BE2C (cell line): ENCODE measurements around the gene DNAI2.

Source experiments
- DNase-seq: peaks from one replicate; pipeline ENCODE4 v3.0.0-alpha.2; 2020
- H3K27me3 ChIP-seq: fragments of 250-450 bp; sonication (Bioruptor Pico); 2 replicates; pipeline ENCODE4 v1.5.1; 2020; ENCODE audit warnings: mild to moderate bottlenecking
- H3K36me3 ChIP-seq: fragments of 250-450 bp; sonication (Bioruptor Pico); 2 replicates; pipeline ENCODE4 v1.5.1; 2020; ENCODE audit warnings: mild to moderate bottlenecking
- H3K4me1 ChIP-seq: fragments of 250-450 bp; sonication (Bioruptor Pico); 2 replicates; pipeline ENCODE4 v1.5.1; 2020
- H3K4me3 ChIP-seq: 2 replicates; pipeline ENCODE4 v1.5.1; 2011; ENCODE audit warnings: low read depth, low read length
- H3K9me3 ChIP-seq: fragments of 250-450 bp; sonication (Bioruptor Pico); 2 replicates; pipeline ENCODE4 v1.5.1; 2020
- TF ChIP-seq, protein P1 (sequence below): IDR thresholded peaks from 2 replicates; pipeline ENCODE4 v1.5.1; 2012; ENCODE audit warnings: mild to moderate bottlenecking, low read depth, low read length

The DNAI2 gene

GRCh38 chr17:74325376-74325742 is 51.3 kb downstream of the DNAI2 start:
- Histone ChIP-seq H3K36me3 (no peaks in the 10 kb centered on the region), H3K9me3 (no peaks in the 10 kb centered on the region), H3K4me3 (no peak overlapping the region), H3K4me1 (no peaks in the 10 kb centered on the region), H3K27me3 (peaks cover 21% of the 10 kb centered on the region)
- no peak for DNase-seq
- TF ChIP-seq, protein P1, sequence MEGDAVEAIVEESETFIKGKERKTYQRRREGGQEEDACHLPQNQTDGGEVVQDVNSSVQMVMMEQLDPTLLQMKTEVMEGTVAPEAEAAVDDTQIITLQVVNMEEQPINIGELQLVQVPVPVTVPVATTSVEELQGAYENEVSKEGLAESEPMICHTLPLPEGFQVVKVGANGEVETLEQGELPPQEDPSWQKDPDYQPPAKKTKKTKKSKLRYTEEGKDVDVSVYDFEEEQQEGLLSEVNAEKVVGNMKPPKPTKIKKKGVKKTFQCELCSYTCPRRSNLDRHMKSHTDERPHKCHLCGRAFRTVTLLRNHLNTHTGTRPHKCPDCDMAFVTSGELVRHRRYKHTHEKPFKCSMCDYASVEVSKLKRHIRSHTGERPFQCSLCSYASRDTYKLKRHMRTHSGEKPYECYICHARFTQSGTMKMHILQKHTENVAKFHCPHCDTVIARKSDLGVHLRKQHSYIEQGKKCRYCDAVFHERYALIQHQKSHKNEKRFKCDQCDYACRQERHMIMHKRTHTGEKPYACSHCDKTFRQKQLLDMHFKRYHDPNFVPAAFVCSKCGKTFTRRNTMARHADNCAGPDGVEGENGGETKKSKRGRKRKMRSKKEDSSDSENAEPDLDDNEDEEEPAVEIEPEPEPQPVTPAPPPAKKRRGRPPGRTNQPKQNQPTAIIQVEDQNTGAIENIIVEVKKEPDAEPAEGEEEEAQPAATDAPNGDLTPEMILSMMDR = no peak

GRCh38 chr17:74325743-74326379 is 51.8 kb downstream of the DNAI2 start, which contains the start of gene KIF19:
Gene KIF19 (plus strand): TSS chr17:74326226. CDS start chr17:74326350, 124 bp downstream.
- H3K4me3 ChIP-seq = peak within 1 kb of the TSS; percentile 46
- no peaks in the 10 kb centered on the region for H3K36me3 ChIP-seq
- TF ChIP-seq, protein P1 = no peak
- DNase-seq = peak; percentile 59
- peaks cover 21% of the 10 kb centered on the region for H3K27me3 ChIP-seq
- H3K4me1 ChIP-seq = no peaks in the 10 kb centered on the region
- H3K9me3 ChIP-seq = no peaks in the 10 kb centered on the region

DNA sequence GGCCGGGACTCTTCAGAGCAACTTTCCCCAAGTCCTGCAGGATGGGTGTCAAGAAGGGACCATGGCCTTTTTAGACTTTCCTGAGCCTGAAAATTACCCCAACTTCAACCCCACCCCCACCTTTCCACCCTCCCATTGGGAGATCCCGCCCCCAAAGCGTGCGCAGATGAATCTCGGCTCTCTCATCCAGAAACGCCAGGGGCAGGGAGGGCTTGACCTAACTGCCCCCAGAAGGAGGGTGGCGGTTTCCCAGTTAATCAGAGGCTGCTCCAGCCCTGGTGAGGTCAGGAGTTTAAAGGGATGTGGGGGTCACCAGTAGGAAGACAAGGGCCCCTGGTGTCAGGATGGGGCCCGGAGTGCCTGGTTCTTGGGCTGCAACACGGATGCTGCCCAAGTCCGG is 52.5 kb downstream of the DNAI2 start:
- H3K36me3 ChIP-seq = no peaks in the 10 kb centered on the region
- TF ChIP-seq, protein P1 = no peak
- no peaks in the 10 kb centered on the region for H3K4me1 ChIP-seq
- peak overlapping the region; percentile 46 for H3K4me3 ChIP-seq
- H3K9me3 ChIP-seq = no peaks in the 10 kb centered on the region
- peaks cover 21% of the 10 kb centered on the region for H3K27me3 ChIP-seq
- no peak for DNase-seq

GRCh38 chr17:74328487-74328886 is 54.5 kb downstream of the DNAI2 start:
- H3K4me1 ChIP-seq = no peaks in the 10 kb centered on the region

GRCh38 chr17:74329378-74329777 is 55.3 kb downstream of the DNAI2 start:
- H3K27me3 ChIP-seq = peaks cover 21% of the 10 kb centered on the region
- peaks cover 4% of the 10 kb centered on the region; the same call in 1 of the 2 replicates for H3K9me3 ChIP-seq
- TF ChIP-seq, protein P1 = no peak
- H3K36me3 ChIP-seq = no peaks in the 10 kb centered on the region
- no peak overlapping the region for H3K4me3 ChIP-seq
- H3K4me1 ChIP-seq = no peaks in the 10 kb centered on the region
- no peak for DNase-seq

More at GRCh38 chr17:74328487-74328886, 54.5 kb downstream of the DNAI2 start:
- Histone ChIP-seq H3K4me3 (no peak overlapping the region), H3K9me3 (no peaks in the 10 kb centered on the region), H3K36me3 (no peaks in the 10 kb centered on the region), H3K27me3 (peaks cover 21% of the 10 kb centered on the region)
- no peak for DNase-seq
- TF ChIP-seq, protein P1 = no peak

GRCh38 chr17:74330446-74330845 is 56.4 kb downstream of the DNAI2 start:
- no peak for DNase-seq
- H3K36me3 ChIP-seq = no peaks in the 10 kb centered on the region
- TF ChIP-seq, protein P1 = no peak
- H3K9me3 ChIP-seq = peaks cover 5% of the 10 kb centered on the region; the same call in 1 of the 2 replicates
- H3K27me3 ChIP-seq = peaks cover 16% of the 10 kb centered on the region
- H3K4me1 ChIP-seq = no peaks in the 10 kb centered on the region
- H3K4me3 ChIP-seq = no peak overlapping the region
